AG04450 (cell line): ENCODE results near the gene KCNQ5. TPM values are rescaled to one million over a fixed set of nuclear protein-coding genes. Genes with fewer than 3 reads are reported as not detected.

Source experiments
- CTCF ChIA-PET: fragments of 300-600, 350-600 bp; formaldehyde crosslinking; extraction: SDS; loops from one replicate; lab custom pipeline; 2022; ENCODE audit warnings: antibody characterized with exemption, inconsistent platforms; lab: Charles Lee
- POLR2A ChIA-PET: fragments of 350-600 bp; formaldehyde crosslinking; extraction: SDS; loops from one replicate; lab custom pipeline; 2021; ENCODE audit warnings: antibody characterized with exemption, inconsistent platforms; lab: Yijun Ruan, JAX
- DNase-seq: peaks from one replicate; pipeline ENCODE4 v3.0.0-alpha.2; 2011; ENCODE audit warnings: low read depth, low spot score
- H3K27ac ChIP-seq: one replicate; pipeline ENCODE4 v1.5.1; 2012; ENCODE audit warnings: low read depth, low read length, control low read depth
- H3K27me3 ChIP-seq: one replicate; pipeline ENCODE4 v1.6.0; 2012; ENCODE audit warnings: low read length; ENCODE audit not compliant: control insufficient read depth, insufficient read depth
- H3K4me3 ChIP-seq: 2 replicates; pipeline ENCODE4 v1.5.1; 2011; ENCODE audit warnings: mild to moderate bottlenecking, low read depth, low read length, control low read depth
- H3K9me3 ChIP-seq: 2 replicates; pipeline ENCODE4 v1.5.1; 2012; ENCODE audit warnings: low read length; ENCODE audit not compliant: control insufficient read depth, insufficient read depth
- polyA plus RNA-seq: library from polyadenylated mRNA; depleted of rRNA; stranded (reverse); fragments of >200 nt; gene quantifications from 2 replicates; pipeline ENCODE4 v1.2.3, GENCODE V29; 2011
- TF ChIP-seq, protein P1 (sequence below): IDR thresholded peaks from 2 replicates; pipeline ENCODE4 v1.5.1; 2011; ENCODE audit warnings: low read depth, low read length, control low read depth, inconsistent platforms

KCNQ5 gene
- polyA plus RNA-seq, 1 experiment: 0.52 TPM

DNA sequence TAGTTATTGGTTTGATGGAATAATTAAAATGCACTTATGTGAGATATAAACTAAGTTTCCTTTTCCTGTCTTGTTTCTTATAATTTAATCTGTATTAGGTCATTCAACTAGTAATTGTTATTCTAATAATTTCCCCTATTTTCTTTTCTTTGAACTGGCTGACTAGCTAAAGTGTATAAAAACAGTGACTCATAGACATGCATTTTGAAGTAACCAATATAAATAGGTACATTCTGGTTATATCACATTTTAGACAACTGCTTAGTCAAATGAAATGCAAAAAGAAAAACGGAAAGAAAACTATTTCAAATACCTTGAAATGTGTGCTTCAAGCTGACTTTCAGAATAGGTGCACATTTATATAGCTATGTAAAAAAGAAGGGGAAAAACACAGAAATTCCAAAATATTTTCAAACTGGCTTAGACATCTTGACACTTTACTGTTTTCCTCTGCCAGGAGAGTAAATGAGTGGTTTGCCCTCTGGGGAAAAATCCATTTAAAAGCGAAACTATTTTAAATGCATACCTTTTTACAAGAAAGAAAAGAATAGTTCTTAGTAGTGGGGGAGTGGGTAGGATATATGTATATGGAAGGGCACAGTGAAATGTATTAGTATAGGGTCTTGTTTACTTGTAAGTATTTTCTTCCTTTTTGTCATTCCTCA is 28.3 kb downstream of the KCNQ5 start:
- TF ChIP-seq, protein P1, sequence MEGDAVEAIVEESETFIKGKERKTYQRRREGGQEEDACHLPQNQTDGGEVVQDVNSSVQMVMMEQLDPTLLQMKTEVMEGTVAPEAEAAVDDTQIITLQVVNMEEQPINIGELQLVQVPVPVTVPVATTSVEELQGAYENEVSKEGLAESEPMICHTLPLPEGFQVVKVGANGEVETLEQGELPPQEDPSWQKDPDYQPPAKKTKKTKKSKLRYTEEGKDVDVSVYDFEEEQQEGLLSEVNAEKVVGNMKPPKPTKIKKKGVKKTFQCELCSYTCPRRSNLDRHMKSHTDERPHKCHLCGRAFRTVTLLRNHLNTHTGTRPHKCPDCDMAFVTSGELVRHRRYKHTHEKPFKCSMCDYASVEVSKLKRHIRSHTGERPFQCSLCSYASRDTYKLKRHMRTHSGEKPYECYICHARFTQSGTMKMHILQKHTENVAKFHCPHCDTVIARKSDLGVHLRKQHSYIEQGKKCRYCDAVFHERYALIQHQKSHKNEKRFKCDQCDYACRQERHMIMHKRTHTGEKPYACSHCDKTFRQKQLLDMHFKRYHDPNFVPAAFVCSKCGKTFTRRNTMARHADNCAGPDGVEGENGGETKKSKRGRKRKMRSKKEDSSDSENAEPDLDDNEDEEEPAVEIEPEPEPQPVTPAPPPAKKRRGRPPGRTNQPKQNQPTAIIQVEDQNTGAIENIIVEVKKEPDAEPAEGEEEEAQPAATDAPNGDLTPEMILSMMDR: no peak
- no peak overlapping the region for H3K27ac ChIP-seq
- CTCF ChIA-PET: interaction anchor here (1.6 kb wide), 1 partner anchor 480 kb away, joined by 5 read pairs; no protein-coding TSS in a partner anchor
- DNase-seq: no peak
- H3K9me3 ChIP-seq: no peaks in the 10 kb centered on the region
- no peak overlapping the region for H3K4me3 ChIP-seq
- no peaks in the 10 kb centered on the region for H3K27me3 ChIP-seq
- POLR2A ChIA-PET: no interaction called here

DNA sequence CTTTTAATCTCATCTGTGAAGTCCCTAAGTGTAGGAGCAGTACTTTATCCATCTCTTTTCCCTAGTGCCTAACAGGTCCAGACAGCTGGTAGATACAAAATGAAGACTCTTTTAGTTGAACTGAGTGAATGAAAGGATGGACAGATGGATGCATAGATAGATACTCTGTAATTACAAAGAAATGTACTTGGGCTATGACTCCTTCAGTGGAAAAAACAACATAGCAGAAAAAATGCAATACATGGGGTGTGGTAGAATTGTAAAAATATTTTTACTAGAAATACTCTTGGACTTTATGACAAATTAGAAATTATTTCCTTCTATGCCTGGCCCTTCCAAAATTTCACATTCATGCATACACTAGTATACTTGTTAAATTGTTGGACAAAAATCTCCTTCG is 29.3 kb downstream of the KCNQ5 start:
- no peak for DNase-seq
- POLR2A ChIA-PET: no interaction called here
- Histone ChIP-seq H3K27me3 (no peaks in the 10 kb centered on the region), H3K27ac (no peak overlapping the region), H3K4me3 (no peak overlapping the region), H3K9me3 (no peaks in the 10 kb centered on the region)
- CTCF ChIA-PET: interaction anchor here (1.8 kb wide), 1 partner anchor 239 kb away, joined by 4 read pairs; no protein-coding TSS in a partner anchor
- TF ChIP-seq, protein P1: no peak

DNA sequence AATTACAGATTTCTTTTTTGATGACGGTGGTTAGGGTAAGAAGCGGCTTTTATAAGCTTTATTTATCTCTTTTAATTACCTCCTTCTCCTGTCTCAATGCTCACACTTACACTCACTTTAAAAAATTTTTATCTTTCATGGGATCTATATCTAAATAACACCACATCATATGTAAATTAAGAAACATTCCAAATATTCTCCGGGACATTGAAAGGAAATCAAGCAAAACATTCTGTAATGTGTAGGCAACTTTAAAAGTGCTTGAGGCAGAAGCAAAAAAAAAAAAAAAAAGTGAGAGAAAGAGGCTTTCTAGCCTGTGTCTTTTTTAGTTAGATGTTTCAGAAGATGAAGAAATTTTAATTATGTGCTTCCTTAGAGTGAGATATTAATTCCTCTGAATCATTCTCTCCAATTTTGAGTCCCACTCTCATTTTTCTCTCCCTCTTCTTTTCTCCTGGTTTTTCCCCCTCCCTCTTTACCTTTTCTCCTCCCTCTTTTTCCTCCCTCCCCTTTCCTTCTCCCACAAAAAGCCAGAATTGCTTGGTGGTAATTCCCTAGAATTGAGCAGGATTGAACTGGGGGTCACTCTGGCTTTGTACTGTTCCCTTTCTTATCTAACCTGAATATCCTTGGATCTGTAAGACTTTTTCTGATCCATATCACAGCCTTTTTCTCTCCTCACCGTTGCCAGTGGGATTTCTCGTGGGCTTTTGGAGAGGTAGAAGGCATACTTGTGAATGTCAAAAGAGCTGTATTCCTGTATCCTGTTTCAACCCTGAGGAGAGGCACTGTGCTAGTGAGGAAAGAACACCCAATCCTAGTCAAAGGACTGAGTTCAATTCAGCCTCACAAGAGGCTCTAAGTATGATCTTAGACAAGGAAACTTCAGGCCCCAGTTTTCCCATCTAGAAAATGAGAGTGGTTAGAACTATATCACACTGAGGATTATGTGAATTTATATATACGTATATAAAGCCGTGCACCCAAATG is 30.4 kb downstream of the KCNQ5 start:
- H3K27ac ChIP-seq: no peak overlapping the region
- H3K4me3 ChIP-seq: no peak overlapping the region
- no peaks in the 10 kb centered on the region for H3K27me3 ChIP-seq
- POLR2A ChIA-PET: no interaction called here
- H3K9me3 ChIP-seq: no peaks in the 10 kb centered on the region
- CTCF ChIA-PET: interaction anchor here (1.8 kb wide), 1 partner anchor 240 kb away, joined by 4 read pairs; no protein-coding TSS in a partner anchor
- DNase-seq: no peak
- TF ChIP-seq, protein P1: no peak

DNA sequence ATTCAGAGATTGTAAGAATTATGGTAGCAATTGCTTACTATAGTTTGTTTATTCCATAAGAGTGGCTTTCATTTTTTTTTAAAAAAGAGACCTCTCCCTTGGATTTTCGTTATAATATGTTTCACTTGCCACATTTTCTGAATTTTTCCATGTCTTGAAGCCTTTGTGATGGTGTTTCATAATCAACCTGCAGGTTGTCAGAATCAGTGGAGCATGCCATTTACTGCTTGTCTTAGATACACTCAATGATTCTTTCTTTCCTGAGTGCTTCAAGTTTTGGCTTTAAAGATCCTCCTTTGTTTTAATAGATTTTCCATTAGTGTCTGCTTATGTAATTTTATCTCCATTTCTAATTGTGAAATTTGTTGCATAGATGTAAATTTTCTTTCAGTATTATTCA is 31.2 kb downstream of the KCNQ5 start:
- ChIA-PET CTCF (interaction anchor here (1.8 kb wide), 1 partner anchor 241 kb away, joined by 4 read pairs; no protein-coding TSS in a partner anchor), POLR2A (no interaction called here)
- H3K27ac ChIP-seq: no peak overlapping the region
- no peaks in the 10 kb centered on the region for H3K9me3 ChIP-seq
- H3K27me3 ChIP-seq: no peaks in the 10 kb centered on the region
- DNase-seq: no peak
- TF ChIP-seq, protein P1: no peak
- no peak overlapping the region for H3K4me3 ChIP-seq
